ENCODE results near the gene DLGAP4.

- TF ChIP-seq POLR2AphosphoS5 (IDR thresholded peaks at IDR 0.05; ENCODE audit: low read depth) (no peak), CTCF (IDR thresholded peaks at IDR 0.05; ENCODE audit: insufficient read depth, low read length) (no peak), REST (IDR thresholded peaks at IDR 0.05; ENCODE audit: insufficient replicate concordance, low read depth) (no peak), SPI1 (IDR thresholded peaks at IDR 0.05; ENCODE audit: borderline replicate concordance, low read depth) (no peak), GABPA (IDR thresholded peaks at IDR 0.05; ENCODE audit: low read depth) (no peak)
Observed at GRCh38 chr20:36411861-36412454, 105.8 kb downstream of the DLGAP4 start.
